Islet precursor cell (in vitro differentiated cells): Measurements from ENCODE around the gene FBXO44.

Experiments used
- DNase-seq: peaks from one replicate; pipeline ENCODE4 v3.0.0-alpha.2; 2018

Gene FBXO44

DNA sequence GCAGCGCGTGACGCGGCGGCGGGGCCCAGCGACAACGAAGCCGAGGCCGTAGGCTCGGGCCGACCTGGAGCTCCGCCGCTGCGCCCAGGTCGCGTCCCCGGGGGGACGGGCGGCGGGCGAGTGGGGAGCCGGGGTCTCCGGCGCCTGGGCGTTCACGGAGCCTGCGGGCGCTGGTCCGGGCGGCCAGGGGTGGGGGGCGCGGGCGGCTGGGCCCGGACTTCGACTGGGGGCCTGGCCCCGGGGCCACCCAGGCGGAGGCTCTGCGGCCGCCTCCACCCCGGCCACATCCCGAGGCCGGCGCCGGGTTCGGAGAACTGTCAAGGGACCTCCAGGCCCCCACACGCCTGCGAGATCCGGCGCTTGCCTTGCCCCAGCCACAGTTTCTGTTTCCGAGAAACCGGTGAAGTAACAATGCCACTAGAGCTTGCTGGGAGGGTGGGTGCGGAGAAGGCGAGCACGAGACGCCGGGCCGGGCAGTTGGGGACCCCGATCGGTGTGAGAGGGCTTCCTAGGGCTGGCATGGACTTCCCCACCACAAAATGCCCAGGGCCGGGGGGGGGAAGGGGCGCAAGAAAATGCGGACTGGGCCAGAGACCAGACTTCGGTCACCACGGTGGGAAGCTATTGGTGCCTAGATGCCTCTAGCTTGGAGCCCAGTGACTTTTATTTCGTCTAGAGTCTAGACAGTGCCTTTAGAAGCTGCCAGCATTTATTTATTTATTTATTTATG lies 9.8 kb downstream of the FBXO44 start:
- peak; percentile 74 for DNase-seq

DNA sequence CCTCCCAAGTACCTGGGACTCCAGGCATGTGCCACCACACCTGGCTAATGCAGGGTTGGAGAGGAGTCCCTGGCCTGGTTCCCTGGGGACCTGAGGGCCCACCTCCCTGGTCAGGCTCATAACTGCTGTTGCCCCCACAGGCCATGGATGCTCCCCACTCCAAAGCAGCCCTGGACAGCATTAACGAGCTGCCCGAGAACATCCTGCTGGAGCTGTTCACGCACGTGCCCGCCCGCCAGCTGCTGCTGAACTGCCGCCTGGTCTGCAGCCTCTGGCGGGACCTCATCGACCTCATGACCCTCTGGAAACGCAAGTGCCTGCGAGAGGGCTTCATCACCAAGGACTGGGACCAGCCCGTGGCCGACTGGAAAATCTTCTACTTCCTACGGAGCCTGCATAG lies 13.8 kb downstream of the FBXO44 start:
- no peak for DNase-seq

DNA sequence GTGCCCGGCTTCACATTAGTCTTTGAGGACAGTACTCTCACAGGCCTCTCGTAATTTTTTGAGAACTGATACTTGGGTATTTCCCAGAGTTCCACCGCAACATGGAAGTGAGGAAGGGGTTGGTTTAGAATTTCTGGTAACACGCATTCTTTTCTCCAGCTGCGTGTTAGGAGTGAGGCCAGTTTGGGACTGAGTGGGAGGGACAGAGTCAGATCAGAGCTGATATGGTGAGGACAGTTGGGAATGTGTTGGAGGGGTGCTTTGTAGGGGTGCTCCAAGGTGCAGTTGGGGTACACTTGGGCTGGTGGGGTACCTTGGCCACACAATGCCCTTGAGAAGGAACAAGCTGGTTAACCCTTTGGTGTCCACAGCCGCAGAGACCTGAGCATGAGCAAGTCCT lies 16.1 kb downstream of the FBXO44 start:
- DNase-seq: no peak

DNA sequence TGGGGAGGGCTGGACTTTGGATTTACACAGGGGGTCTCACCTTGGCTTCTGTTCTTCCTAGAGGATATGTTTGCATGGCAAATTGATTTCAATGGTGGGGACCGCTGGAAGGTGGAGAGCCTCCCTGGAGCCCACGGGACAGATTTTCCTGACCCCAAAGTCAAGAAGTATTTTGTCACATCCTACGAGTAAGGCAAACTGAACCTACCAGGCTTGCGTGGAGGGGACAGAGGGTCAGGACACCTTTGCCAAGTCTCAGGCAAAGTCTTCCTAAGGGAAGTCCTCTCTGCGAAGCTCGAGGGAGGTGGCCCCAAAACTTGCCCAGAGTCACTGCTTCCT lies 16.5 kb downstream of the FBXO44 start:
- no peak for DNase-seq

DNA sequence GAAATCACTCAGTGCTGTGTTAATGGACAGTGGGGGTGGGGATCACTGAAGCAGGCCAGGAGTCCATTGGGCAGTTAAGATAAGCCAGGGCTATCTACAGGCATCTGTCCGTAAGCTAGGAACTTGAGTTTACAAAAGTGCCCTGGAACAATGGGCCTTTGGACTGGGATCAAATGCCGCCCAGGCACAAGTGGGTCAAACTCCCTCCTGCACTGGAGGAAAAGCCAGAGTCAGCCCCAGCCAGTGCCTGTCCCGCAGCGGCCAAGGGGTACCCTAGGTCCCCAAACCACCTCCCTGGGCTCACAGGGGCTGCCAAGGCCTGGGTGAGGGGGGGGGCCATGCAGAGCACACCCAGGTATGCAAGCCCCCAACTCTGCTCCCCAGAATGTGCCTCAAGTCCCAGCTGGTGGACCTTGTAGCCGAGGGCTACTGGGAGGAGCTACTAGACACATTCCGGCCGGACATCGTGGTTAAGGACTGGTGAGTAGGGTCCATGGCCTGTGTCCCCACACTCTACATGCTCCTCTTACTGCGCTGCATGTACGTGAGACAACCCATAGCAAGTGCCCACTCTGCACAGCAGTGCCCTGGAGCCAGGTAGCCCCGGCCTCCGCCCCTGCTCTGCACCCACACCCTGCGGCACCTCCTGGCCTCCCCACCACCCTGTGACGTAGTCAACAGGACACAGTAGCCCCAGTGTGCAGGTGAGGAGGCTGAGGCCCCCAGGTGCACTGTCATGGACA lies 17.0 kb downstream of the FBXO44 start:
- DNase-seq: no peak

DNA sequence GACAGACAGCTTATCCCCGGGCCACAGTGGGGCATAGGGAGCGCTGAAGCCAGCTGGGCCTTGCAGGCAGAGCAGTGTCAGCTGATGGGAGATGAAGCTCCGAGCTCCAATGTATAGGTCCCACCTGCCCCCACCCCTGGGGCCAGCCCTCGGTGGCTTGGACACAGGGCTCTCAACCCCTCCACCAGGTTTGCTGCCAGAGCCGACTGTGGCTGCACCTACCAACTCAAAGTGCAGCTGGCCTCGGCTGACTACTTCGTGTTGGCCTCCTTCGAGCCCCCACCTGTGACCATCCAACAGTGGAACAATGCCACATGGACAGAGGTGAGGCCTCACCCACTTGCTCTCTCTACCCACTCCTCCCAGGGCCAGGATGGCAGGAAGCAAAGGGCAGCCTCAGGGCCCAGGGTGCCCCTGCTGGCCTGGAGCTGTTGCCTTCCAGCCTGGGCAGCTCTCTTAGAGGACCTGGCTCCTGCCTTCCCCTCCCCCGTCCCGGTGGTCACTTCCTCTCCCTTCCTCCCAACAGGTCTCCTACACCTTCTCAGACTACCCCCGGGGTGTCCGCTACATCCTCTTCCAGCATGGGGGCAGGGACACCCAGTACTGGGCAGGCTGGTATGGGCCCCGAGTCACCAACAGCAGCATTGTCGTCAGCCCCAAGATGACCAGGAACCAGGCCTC lies 18.6 kb downstream of the FBXO44 start:
- DNase-seq: no peak

DNA sequence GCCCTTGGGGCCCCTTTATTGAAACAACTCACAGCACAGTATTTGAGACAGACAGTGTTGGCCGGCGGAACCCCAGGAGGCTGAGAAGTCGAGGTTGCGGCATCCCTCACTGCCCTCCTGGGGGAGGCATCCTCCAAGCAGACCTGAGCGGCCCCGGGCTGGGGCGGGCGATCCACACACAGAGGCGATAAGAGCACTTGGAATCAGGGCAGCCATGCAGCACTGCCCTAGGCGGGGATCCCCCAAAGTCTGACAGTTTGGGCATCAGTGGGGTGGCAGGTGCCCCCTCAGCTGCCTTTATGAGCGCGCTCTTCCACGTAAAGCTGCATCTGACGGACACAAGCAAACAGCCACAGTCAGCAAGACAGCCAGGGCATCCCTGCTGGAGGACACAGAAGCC lies 19.8 kb downstream of the FBXO44 start:
- no peak for DNase-seq

DNA sequence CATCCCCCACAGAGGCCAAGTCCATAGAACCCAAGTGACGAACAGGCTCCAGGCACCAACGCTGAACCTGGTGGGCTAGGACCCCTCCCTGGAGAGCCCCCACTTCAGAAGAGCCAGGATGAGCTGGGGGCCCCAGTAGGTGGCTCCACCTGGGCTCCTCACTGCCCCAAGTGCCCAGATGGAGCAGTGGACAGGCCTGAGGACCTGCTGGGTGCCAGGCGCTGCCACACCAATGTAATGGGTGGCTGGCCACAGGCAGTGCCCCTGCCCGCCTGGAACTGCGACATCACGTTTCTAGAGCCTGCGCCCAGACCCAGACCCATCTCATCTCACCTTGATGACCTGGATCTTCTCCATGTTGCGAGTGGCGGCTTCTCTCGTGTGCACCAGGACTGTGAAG lies 20.6 kb downstream of the FBXO44 start:
- no peak for DNase-seq

DNA sequence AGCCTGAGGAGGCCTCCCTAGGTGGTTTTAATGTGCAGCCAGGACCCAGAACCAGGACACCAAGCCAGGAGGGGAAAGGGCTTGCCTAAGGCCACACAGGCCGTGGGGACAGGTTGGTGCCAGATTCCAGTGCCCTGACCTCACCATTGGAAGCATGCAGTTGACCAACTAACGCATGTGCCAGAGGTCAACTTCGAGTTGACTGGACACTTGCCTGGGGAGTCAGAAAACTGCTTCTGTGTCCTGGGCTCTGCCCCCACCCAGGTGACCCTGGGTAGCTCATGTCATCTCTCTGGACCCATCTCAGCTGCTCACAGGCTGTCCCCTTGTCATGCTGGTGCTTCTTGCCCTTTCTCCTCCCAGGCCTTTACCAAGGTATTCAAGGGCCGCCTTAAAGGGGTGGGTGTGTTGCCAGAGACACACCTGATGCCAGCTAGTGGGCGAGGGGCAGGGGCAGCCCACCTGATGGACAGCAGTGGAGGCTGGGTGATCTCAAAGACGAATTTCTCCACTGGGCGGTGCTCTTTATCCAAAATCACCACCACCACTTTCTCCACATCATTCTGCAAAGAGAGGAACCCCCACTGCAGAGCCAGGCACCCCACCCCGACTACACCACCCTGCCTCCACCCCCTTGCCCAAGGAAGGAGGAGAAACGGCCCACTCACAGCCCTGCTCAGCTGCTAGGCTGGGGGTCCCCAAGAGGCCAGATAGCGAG lies 21.9 kb downstream of the FBXO44 start:
- peak; percentile 75 for DNase-seq

DNA sequence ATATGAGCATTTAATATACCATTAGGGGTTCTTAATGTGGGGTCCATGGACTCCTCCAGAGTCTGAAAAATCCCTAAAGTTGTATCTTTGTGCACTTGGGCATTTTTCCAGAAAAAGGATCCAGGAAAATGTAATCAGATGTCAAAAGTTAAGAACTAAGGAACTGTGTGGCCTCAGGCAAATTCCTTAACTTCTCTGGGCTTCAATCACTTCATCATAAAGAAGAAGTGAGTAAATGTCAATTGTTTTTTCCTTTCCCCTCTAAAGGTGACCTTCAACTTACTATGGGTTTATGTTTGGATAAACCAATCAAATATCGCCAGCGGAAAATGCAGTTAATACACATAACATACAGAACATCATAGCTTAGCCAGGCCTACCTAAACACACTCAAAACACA lies 23.8 kb downstream of the FBXO44 start:
- DNase-seq: no peak

DNA sequence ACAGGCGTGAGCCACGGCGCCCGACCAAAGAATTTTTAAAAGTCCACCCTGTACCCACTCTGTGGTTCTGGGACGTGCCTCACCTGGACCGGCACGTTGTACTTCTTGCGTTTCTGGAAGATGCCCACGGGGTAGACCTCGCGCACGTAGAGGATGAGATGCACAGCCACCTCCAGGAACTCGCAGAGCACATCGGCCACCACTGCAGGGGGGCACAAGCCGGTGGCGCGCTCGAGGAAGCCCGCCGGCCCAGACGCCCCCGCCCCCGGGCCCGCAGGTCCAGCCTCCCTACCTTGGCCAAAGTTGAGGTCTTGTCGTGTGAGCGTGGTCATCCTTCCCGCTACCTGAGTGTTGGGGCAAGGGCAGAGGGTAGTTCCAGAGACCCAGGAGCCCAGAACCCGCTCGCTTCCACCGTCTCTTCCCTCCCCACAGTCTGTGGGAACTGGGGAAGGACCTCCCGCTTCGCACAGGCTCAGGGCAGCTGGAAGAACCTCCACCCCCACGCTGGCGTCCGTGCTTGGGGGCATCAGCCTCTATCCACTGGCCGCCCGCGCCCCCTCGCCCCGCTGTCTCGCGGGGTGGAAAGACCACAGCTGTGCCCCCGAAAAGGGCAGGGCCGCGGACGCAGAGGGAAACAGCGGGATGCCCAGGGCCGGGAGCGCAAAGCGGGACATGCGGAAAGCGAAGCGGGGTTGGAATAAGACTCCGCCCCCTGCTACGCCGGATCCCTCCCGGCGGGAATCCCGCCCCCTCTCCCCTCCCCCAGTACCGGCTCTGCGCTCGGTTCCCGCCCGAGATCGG lies 25.8 kb downstream of the FBXO44 start:
- DNase-seq: no peak

DNA sequence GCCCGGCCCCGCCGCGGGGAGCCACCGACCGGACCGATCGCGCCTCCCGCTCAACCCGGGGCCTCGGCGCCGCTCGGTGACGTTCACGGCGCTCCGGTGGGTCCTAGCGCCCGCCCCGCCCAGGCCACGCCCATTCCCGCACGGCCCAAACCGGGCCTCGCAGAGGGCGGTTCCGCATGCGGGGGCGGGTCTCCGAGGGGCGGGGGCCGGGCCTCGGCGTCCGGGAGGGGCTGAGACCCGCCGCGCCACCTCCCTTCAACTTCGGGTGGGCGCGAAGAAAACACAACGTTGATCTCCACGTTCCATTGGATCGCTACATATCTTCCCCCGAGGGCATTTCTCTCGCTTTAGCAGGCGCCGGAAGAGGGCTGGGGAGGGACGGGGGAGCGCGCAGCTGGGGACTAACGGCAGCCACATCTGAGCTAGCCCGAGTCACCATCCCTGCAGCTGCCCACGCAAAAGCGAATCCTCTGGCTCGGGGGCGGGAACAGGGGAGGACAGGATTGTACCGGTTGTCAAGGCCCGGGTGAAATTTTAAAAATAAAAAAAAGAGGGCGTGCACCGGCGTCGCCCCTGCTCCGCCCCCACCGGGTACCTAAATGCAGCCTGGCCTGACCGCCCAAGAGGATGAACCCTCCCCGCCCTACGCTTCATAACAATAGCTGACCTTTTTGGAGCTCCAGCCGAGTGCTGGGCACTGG lies 26.5 kb downstream of the FBXO44 start, which contains the start of gene MAD2L2:
TSS of gene MAD2L2 (minus strand) at position 78 of the 701 bp plus-strand sequence. CDS start 547 bp downstream, outside the sequence.
- DNase-seq: peak; percentile 90

DNA sequence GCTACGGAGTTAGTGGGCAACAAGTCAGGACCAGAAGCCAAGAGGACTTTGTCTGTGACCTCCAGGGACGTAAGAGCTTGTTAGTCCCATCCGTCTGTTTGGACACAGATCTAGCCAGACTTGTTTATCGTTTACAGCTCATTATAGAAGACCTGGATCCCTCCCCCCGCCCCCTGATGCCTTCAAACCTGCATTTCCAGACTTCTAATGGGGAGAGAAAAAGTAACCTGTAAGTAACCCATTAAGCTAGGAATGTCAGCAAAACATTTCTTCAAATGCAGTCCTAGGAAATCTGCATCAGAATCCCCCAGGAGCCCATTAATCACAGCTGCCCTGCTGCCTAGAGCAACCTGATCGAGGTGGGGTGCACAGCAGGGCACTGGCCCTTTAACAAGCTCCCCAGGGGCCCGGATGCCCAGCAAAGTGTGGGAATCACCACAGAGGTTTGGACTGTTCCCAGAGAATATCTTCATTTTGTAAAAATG lies 27.7 kb downstream of the FBXO44 start:
- peak; percentile 89 for DNase-seq

DNA sequence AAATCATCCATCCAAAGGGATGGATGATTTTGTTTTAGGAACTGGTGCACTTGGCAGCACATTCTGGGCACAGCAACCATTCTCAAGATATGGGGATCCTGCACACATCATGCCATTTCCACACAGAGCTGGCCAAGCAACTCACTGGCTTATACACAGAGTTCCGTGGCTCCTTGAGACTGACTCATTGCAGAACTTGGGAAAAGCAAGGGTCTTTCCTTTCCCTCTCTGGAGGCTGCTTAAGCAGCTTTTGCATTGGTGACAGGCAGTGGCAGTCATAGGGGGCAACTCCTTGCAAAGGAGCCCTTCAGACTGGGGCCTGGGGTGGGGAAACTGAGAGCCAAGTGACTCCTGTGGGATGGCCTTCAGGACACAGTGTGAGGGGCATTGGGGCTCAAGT lies 28.1 kb downstream of the FBXO44 start:
- DNase-seq: peak; percentile 53

DNA sequence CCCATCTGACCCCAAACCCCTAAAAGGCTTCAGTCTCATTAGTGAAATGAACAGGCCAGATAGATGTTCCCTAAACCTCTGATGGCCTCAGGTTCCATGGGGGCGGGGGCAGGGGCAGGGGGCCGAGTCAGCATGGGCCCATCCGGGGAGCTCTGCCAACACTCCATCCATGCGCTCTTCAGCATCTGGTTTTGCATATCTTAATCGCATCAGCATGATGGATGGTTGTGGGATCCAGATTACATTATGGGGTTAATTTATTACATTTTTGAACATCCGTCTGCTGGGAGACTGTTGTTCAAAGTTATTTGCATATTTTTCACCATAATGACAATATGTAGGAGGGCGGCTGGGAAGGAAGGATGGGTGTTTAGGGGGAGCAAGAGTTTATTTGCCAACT lies 29.4 kb downstream of the FBXO44 start:
- DNase-seq: no peak

DNA sequence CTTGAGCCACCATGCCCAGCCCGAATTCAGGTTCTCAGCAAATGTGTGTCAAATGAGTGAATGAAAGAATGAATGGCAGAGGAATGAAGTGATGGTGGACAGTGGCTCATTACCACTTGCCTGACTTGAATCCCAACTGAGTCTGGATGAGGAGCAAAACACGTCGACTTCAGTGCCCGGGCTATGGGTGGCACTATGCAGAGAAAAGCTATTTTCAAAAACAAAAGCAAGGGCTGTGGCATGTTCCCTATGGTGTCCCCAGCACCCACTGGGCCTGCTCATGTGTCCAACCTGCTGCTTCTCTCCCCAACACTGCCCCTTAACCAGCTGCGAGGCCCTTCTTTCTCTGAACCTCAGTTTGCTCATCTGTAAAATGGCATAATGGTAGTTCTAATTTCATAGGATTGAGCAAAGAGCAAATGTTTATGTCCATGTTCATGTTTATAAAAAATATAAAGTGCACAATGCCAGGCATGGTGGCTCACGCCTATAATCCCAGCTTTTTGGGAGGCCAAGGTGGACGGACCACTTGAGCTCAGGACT lies 30.6 kb downstream of the FBXO44 start:
- DNase-seq: no peak

DNA sequence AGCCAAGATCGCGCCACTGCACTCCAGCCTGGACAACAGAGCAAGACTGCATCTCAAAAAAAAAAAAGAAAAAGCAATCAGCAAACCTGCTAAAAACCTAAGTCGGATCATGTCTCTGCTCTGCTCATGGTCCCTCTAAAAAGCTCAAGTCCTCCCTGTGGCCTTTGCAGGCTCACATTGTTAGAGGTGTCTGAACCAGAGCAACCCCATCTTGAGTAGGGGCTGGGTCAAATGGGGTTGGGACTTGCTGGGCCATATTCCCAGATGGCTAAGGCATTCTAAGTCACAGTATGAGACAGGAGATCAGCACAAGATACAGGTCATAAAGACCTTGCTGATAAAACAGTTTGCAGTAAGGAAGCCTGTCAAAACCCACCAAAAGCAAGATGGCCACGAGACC lies 33.8 kb downstream of the FBXO44 start:
- no peak for DNase-seq

DNA sequence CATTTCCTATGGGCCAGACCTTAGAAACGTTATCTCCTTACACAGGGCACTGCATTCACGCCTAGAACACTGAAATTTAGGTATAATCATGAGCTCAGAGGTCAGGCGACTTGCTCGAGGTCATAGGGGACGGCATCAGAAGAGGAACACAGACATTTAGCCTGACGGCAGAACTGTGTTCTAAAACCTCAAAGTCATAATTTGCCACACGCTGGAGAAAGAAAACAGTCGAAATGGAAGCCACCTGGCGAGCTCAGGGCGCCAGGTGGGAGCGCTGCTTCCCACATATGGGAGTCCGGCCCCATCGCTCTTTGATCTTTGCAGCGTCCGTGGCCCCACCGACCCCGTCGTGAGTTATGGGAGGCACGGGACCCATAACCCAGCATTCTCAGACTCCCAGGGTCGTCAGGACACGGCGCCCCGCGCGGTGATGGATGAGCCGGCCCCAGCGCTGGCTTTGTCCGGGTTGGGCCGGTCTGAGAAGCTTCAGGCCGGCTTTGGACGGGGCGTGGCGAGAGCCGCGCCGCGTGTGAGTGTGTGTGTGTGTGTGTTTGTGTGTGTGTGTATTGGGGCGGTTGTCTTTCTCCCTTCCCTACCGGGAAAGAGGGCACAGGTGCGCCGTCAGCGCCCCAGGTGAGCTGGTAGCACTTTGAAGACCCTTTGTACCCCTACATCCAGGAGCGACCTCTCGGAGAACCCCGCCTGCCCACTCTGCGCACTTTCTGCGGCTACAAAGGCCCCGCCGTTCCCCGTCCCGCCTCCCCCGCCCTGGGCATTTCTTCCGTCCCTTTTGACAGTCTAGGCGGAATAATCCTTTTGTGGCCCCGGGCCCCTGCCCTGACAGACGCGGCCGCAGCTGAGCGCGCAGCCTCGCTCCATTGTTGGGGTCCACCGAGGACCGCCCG lies 36.0 kb downstream of the FBXO44 start:
- peak; percentile 78 for DNase-seq

DNA sequence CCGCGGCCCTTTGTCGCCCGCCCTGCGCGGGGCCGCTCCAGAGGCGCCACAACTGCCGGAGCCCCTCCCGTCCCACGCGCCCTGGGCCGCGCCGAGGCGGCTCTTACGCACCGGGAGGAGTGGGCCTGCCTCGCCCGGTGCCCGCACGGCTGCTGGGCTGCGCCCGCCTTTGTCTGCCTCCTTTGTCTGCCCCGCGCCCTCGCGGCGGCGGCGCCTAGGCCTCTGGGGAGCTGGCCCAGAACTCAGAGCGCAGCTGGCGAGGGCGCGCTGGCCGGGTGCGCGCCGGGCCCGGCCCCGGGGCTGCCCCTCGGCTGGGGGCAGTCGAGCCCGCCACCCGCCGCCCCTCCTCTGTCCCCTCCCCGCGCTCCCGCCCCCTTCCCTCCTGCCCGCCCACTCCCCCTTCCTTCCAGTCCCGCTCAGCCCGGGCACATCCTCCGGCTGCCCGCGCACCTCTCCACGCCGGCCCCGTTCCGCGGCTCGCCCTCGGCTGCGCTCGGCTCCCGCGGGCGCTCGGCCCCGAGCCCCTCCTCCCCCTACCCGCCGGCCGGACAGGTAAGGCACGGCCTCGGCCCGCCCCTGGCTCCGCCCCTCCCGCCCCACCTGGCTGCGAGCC lies 36.7 kb downstream of the FBXO44 start, which contains the start of gene DRAXIN:
TSS of gene DRAXIN (plus strand) at position 409 of the 613 bp plus-strand sequence. CDS start 14,549 bp downstream, outside the sequence.
- peak; percentile 79 for DNase-seq
